ENCODE results near the gene ELFN2.

The ELFN2 gene

GRCh38 chr22:37454857-37455686, 27.8 kb upstream of the ELFN2 start:
- DNase-seq, result peak; percentile 94

DNA sequence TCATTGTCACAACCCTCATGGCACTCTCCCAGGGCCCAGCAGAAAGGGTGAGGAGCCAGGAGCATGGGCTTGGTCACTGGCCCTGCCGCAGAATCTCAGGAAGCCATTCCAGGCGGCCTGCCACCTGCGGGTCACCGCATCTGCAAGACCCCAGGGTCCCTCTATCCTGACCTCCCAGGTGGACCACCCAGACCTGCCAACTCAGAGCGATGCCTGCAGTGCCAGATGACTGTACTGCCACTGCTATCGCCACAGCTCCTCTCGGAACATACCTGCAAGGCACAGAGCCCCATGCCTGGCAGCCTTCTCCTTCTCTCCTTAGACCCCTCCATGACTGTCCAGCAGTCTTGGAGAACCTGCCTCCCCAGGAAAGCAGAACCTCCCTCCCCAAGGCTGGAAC, 26.4 kb upstream of the ELFN2 start:
- no peak for DNase-seq

- no peak for DNase-seq
Measured at GRCh38 chr22:37451218-37451617, 23.9 kb upstream of the ELFN2 start.

DNA sequence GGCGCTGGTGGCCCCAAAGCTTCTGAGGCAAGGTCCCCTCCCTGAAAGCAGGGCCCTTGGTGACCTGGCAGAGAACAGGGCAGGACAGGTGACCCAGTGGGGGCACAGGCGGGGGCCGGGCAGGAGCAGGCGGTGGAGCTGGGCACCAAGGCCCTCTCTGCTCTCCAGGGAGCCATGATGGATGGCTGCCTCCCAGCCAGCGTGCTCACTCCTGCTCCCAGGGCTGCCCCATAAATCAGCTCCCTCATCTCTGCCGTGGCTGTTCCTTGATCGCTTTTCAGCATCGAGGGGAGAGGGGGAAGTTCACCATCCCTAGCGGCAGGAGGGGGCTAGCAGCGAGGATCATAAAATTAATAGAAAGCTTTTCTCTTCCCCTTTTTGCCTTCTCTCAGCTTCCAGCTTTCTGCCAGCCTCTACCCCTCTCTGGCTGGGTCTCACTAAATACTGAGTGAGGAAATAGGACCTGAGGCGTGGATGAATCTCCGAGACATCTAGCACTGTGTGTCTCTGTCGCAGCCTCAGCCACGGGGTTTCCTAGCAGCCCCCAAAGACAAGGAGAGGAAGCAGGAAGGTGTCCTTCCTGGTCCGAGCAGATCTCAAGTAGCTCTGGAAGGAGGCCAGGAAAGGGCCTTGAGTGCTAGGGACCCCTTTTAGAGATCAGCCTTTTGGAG, 22.2 kb upstream of the ELFN2 start:
- no peak for DNase-seq

DNA sequence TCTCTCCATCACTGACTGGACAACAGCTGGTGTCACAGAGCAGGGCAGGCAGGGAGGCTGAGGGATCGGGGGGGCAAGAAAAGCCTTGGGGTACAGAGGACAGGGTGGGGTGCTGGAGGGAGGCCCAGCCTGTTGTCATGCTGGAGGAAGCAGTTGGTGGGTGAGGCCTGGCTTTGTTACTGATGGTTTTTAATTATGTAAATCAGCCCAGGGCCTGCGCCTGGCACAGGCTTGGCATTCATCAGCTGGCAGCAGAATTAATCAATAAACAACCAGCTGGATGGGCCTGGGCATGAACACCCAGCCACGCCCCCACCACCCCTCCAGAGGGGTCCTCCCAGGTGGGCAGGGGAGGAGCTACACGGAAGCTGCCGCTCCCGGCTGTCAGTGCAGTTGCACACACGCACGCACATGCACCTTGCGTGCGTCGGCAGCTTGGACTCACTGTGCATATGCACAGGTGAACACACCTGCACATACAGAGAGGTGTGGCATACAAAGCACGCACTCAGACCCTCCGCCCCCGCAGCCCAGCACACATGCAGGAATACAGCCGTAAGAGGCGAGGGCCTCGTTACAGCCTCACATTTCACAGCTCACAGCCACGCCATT, 21.3 kb upstream of the ELFN2 start:
- no peak for DNase-seq

GRCh38 chr22:37445501-37445900, 18.2 kb upstream of the ELFN2 start:
- DNase-seq, result no peak

GRCh38 chr22:37443977-37444376, 16.7 kb upstream of the ELFN2 start:
- DNase-seq, result no peak

GRCh38 chr22:37443086-37443485, 15.8 kb upstream of the ELFN2 start:
- DNase-seq, result no peak

DNA sequence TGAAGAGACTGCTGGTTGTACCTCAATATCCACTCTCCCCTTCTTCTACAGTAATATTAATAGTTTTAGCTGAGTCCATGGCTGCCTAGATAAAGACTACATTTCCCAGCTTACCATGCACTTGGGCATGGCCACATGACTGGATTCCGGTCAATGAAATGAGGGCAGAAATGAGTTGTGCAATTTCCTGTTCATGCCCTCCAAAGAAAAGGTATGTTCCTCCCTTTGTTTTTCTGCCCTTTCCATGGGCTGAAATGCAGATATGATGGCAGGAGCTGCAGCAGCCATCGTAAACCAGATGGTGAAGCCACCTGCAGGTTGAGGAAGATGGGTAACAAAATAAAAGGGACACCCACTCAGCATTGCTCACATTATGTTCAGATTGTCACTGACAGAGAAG, 15.3 kb upstream of the ELFN2 start:
- DNase-seq, result peak; percentile 49

GRCh38 chr22:37442135-37442534, 14.9 kb upstream of the ELFN2 start:
- no peak for DNase-seq

DNA sequence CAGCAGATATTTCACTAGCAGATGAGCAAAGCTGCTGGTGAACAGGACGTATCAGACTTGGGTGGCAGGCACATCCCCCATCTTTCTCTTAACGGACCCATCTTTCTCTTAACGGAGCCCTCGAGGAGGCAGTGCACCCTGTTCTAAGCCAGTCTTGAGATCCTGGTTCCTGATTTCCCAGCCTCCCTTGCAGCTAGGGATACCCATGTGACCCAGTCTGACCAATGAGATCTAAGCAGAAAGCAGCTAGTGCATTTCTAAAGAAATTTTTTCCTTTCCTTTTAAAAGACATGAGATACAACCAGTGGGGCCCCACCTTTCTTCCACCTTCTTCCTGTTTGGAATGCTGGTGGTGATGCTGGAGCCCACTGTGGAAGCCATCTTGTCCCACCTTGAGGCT, 13.6 kb upstream of the ELFN2 start:
- no peak for DNase-seq

DNA sequence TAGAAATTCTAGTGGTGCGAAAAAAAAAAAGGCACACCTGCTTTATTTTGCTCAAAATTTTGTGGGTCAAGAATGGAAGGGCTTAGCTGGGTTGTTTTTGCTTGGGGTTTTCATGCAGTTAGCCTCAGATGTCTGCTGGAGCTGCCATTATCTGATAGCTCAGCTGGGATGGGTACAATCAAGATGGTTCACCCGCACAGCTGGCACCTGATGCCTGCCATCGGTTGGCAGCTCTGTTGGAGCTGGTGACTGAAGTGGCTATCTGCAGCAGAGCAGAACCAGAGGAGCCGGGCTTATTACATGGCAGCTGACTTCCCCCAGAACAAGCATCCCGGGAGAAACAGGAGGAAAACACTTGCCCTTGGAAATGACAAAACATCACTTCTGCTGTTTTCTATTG, 12.1 kb upstream of the ELFN2 start:
- DNase-seq, result no peak

DNA sequence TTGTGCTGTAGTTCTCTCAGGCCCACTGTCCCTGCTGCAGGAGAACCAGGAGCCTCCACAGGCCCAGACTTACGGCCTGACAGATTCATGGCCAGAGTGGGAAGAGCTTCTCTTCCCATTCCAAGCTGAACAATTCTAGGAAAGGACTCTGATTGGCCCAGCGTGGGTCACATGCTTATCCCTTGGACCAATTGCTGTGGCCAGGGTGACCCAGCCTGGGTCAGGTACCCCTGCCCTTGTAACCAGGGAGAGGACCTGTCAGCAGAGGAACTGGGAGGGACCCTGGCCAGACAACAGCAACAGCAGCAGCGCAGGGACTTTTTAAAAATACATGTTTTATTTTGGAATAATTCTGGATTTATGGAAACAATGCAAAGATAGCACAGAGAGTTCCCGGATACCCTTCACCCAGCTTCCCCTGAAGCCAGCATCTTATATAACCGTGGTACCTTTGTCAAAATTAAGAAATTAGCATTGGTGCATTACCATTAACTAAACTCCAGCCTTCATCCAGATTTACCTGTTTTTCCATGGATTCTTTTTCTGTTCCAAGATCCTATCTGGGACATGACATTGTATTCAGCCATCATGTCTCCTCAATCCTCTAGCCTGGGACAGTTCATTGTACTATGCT, 8.8 kb upstream of the ELFN2 start:
- no peak for DNase-seq

GRCh38 chr22:37433786-37434185, 6.5 kb upstream of the ELFN2 start:
- DNase-seq, result no peak

DNA sequence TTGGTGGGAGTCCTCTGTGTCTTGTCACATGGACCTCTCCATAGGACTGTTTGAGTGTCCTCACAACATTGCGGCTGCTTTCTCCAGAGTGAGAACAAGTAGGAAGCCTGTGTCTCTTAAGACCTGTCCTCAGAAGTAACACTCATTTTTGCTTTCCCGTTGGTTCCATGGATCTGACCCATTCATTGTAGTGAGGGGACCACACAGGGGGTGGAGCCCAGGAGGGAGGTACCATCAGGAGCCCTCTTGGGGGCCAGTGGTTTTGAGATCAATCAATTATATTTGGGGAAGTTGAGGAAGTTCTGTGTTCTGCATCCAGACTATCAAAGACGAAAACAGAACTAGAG, 5.4 kb upstream of the ELFN2 start:
- DNase-seq, result no peak

DNA sequence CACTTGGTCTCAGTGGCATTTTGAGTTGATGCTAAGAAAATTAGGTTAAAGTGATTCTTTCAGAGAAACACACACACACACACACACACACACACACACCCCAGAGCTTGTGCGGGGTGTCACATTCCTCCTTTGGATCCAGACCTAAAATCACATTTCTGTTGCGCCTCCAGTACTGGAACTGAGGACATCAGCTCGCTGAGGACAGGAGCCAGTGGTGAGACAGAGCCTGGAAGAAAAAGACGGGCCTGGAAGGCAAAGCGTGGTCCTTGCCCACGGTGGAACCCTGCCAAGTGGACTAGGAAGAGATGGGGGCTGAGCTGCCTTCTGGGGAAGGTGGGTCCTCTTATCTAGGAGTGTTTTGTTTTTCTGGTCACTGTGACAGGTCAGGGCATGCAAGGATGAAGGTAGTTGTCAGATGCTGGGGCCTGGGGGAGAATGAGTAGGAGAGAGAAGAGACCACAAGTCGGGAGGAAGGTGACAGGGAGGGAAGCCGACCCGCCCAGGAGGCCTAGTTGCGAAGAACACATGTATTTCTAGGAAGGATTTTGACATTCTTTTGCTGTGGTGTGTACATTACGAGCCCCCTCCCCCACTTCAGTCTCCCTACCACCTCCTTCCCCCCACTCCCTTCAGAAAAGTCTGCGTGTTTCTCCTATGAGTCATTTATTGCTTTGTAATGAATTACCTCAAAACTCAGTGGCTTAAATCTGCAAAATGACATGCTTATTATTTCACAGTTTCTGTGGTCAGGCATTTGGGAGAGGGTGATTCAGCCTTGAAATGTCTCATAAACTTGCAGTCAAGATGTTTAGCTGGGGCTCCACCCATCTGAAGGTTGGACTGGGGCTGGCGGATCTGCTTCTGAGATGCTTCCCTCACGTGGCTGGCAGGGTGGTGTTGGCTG, 4.8 kb upstream of the ELFN2 start:
- peak; percentile 100 for DNase-seq

DNA sequence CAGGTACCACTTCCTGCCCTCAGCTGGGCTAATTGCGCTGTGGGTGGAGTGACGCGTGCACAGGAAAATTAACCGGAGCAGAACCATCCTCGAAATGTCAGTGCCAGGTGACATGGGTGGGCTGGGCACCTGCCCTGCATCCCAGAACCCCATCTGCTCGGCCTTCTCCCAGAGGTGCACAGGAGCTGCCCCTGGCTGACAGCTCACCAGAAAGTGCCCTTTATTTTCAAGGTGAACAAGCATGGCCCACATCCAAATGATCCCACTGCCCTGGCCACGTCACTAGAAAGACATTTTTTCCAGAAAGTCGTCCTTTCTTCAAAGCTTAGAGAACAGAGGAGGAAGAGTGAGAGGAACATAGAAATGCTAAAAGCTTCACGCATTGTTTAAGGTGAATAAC, 4.1 kb upstream of the ELFN2 start:
- no peak for DNase-seq

GRCh38 chr22:37430941-37431340, 3.7 kb upstream of the ELFN2 start:
- DNase-seq, result no peak

DNA sequence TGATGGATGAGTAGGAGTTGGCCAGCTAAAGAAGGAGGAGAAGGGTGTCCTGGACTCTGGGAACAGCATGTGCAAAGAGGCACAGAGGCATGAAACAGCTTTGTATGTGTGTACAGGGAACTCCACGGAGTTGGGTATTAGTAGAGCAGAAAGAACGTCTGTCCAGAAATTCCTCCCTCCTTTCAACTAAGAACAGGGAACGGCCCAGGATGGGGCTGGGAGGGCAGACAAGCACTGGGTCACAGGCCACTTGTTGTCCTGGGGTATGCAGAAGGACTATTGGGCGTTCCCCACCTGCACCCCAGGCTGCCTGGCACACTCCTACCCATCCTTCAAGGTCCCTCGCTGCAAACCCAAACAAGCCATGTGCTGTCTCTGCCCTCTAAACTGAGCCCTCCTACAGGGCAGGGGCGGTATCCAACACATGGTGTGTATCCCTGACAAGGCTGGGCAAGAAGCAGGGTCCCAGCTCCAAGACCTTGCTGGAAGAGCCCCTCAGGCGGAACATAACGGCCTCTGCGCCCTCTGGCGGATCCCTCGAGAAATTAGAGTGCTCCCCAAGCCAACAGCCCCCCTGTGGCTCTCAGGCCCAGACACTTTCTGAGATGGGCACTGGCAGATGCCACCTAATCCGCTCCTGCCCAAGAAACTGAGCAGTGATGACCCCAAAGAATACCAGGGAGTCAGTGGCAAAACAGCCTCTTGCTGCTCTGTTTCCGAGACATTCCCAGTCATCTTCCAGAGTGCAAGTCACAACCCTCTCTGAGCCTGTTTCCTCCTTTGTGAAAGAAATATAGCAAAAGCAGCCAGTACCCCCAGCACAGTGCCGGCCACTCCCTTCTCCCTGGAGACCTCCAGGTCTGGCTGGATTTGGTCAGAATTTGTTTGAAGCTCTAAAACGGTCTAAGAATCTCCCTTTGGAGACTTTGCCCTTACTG, 1.6 kb upstream of the ELFN2 start:
- DNase-seq, result peak; percentile 59

GRCh38 chr22:37427711-37428635, 694 bp upstream of the ELFN2 start:
- no peak for DNase-seq
